Medulla oblongata (tissue), 1 donor: ENCODE data around the gene RAD18.

Experiments used
- DNase-seq: peaks from one replicate; pipeline ENCODE4 v3.0.0-alpha.2; 2015; ENCODE audit errors: extremely low spot score

RAD18 gene, protein sequence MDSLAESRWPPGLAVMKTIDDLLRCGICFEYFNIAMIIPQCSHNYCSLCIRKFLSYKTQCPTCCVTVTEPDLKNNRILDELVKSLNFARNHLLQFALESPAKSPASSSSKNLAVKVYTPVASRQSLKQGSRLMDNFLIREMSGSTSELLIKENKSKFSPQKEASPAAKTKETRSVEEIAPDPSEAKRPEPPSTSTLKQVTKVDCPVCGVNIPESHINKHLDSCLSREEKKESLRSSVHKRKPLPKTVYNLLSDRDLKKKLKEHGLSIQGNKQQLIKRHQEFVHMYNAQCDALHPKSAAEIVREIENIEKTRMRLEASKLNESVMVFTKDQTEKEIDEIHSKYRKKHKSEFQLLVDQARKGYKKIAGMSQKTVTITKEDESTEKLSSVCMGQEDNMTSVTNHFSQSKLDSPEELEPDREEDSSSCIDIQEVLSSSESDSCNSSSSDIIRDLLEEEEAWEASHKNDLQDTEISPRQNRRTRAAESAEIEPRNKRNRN

GRCh38 chr3:8963137-8963853, at the start of gene RAD18:
RAD18 (minus strand) TSS chr3:8963472; CDS start chr3:8963385, 87 bp downstream.
- DNase-seq = peak; percentile 90

DNA sequence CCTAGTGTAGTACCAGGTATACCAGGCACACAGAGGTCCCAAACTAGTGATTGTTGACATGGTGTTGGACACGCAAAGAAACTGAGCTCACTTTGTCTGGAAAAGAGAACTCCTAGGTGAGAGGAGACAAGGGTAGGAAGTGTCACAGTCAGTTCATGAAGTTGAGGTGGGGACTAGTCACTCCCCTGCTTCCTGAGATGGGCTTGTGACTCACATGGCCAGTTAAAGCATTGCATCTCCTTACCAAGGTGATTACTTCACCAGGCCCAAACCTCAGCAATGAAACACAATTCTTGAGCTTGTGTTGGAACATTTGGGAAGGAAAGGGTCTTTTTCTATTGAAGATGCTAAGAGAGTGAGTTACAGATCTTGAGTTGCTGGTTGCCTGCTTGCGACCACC, 49.2 kb upstream of the RAD18 start:
- DNase-seq = no peak

GRCh38 chr3:9009976-9010545, 46.8 kb upstream of the RAD18 start:
- DNase-seq = no peak

DNA sequence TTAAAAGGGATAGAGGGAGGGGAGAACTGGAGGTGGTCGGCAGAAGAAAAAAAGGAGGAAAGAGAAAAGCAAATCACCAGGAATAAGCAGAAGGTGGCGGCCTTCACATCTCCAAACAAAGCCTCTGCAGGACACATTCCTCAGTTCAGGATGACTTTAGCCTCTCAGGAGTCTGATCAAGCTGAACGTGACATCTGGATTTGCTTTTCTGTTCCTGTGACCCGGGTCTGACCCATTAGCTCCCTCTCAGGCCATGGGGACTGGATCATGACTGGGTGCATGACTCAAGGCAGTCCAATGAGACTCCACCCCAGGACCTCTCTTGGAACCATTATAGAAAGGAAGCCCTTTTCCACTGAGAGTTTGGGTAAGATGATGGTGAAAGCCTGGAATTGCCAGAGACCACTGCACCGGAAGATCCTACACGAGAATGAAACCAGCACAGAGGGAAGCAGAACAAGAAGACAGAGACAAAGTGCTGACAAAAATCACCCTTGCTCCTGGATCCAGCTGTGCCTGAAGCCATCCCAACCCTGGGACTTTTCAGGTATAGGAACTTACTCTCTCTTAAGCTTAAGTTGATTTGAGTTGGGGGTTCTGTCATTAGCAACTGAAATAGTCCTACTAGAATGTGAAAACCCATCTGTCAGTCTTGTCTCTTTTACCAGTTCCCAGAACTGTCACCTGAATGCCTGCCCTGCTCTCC, 45.4 kb upstream of the RAD18 start:
- no peak for DNase-seq

GRCh38 chr3:9007928-9008327, 44.7 kb upstream of the RAD18 start:
- DNase-seq = no peak

DNA sequence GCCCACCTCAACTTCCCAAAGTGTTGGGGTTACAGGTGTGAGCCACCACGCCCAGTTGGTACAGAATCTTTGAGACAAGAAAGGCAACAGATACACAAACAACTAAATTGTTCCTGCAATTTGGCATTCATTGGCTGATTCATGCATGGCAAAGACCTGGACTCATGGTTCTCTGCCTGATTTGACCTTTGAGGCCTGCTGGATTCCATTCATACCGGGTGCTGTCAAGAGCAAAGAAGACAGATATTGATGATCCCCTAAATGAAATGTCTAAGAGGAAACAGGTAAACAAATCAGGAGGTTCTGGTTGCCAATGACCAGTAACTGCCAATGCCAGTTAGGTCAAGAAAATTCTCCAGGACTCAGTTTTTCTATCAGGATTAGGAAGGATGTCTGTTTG, 43.9 kb upstream of the RAD18 start:
- DNase-seq = no peak

- no peak for DNase-seq
Observed at GRCh38 chr3:9000041-9000440, 36.8 kb upstream of the RAD18 start.

- no peak for DNase-seq
Observed at GRCh38 chr3:8997151-8997550, 33.9 kb upstream of the RAD18 start.

DNA sequence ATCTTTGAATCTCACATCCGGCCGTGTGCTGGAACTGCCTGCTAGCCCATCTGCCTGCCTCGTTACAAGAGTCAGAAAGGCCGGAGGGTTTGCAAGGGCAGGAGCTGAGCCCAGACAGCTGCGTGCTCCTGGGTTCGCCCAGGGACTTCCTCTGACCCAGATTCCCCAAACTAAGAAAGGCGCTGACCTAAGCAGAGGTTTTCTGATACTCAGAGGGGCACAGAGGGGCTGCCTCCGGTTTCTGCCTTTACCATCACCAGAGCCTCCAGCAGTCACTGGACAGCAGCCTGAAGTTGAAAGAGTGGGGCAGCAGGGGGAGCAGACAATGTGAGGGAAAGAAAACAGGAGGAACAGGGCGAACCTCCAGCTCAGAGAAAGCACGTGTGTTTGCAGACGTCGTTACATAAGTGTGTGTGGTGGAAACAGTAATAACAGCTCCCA, 33.4 kb upstream of the RAD18 start:
- peak; percentile 84 for DNase-seq

GRCh38 chr3:8996216-8996615, 32.9 kb upstream of the RAD18 start:
- DNase-seq = no peak

DNA sequence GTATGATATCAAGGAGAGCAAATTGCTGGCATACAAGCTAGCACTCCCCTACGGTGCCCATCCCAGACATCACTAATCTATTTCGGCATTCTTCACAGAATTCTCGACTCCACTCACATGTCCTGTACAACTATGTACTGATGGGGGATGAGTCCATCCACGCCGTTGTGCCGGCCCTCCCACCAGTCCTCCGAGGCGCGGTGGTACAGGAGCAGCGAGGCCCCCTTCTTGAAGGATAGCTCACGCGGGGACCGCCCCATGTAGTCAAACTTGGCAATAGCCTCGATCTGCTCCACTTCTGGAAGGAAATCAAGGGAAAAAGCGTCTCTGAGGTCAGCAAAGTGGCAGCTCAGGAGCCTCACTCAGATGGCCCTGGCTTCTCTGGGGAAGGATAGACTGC, 31.0 kb upstream of the RAD18 start:
- DNase-seq = no peak

GRCh38 chr3:8993331-8993730, 30.1 kb upstream of the RAD18 start:
- no peak for DNase-seq

- DNase-seq = no peak
Observed at GRCh38 chr3:8992854-8993253, 29.6 kb upstream of the RAD18 start.

- no peak for DNase-seq
Observed at GRCh38 chr3:8992199-8992598, 28.9 kb upstream of the RAD18 start.

DNA sequence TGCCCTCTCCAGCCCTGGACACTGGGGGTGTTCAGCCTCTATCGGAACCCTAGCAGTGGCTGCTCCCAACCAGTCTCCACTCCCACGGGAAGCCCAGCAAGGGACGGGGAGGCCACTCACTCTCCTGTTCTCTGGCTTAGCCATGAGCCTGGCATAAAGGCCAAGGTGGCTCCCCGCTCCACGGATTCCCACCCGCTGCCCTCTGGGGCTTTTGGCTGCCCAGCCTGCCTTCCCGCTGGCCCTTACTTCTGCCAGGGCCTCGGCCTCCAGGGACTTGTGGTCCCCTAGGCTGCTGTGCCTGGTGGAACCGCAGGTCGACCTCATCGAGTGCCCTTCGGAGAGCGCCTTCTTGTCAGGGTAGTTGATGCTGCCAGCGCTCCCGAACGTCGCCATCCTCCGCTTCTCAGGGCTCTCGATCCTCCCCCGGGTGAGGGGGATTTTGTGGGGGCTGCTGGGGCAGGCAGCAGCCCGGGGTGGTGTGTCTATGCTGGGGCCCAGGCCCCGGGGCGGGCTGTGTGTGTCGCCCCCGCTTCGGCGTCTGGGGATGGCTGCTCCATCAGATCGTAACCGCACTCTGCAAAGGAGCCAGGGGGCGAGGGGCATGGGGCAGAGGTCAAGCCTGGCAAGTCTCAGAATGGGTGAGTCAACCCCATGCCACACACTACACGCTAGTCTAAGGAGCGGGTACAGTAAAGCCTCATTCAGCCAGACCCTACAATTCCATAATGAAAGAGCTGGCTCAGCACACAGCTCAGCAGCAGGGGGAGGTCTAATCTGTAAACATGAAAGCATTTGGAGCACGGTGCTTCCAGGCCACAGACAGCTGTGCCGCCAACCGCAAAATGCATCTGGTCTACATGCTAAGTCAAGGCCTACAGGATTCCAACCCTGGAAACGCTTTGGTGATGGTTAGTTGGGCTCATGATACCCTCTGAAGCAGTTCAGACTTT, 27.3 kb upstream of the RAD18 start:
- no peak for DNase-seq

- no peak for DNase-seq
Observed at GRCh38 chr3:8988791-8989558, 25.7 kb upstream of the RAD18 start.

DNA sequence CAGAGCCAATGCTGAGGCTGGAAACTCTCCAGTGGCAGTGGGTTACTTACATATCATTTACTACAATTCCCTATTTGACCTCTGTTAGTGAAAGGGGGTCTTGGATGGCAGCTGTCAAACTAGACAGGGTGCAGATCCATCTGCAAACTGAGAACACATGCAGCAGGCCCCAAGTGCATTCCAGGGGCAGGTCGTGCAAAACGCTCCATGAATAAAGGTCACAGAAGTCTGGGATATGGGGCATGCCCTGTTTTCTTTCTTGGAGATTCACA, 25.0 kb upstream of the RAD18 start:
- no peak for DNase-seq

GRCh38 chr3:8987645-8988383, 24.5 kb upstream of the RAD18 start:
- peak; percentile 85 for DNase-seq

- no peak for DNase-seq
Observed at GRCh38 chr3:8987226-8987625, 24.0 kb upstream of the RAD18 start.

GRCh38 chr3:8986741-8987140, 23.5 kb upstream of the RAD18 start:
- no peak for DNase-seq
